Stromal cell of bone marrow (primary cell): ENCODE results near the gene LRSAM1.

ENCODE experiments used
- DNase-seq: peaks from one replicate; pipeline ENCODE4 v3.0.0-alpha.2; 2012; ENCODE audit warnings: low read depth

The LRSAM1 gene

DNA sequence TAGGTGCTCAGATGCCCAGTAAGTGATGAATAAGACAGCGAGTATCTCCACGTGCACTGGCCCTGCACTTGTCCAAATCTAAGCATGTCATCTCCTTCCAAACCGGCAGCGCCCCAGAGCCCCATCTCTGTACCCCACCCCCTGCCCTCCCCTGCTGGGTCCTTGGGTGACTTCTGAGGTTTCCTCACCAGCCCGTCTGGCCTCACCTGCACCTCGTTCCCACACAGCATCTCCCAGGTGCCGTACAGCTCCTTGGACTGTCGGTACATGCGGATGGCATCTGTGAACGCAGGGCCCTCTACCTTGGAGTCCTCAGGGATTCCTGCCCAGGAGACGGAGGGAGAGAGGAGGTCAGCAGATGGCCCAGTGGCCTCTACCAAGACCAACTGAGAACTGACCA is 66.3 kb downstream of the LRSAM1 start:
- DNase-seq: no peak

DNA sequence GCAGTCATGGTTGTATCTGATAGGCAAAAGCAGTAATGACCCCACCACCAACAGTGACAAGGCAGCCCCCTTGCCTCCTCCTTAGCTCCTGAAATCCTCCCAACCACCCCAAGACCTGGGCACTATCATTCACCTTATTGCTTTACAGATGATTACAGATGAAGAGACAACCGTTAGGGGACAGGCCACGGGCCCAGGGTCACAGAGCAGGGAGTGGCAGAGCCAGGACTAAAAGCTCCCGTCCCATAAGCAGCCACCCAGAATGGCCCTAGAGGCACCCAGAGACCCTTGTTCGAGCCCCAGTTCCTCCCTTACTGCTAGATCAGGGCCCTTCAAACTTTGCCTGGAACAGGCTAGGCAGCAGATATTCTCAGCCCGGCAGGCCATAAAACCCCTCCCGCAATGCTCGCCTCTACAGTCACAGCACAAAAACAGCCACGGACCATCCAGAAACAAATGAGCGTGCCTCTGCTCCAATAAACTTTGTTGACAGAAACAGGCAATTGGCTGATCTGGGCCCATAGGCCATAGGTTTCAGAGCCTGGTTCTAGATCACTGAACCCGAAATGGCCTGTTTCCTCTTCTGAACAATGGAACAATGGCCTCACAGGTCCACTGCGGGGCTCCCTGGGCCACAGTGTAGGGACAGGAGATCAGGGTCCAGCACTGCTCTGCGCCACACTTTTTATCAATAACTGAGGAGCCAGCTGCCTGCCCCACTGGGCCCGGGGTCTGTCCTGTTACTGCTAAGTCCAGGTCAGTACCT is 67.0 kb downstream of the LRSAM1 start:
- no peak for DNase-seq

- DNase-seq: peak; percentile 97
Observed at GRCh38 chr9:127519301-127520166, 68.2 kb downstream of the LRSAM1 start.

GRCh38 chr9:127520941-127521918 is 69.9 kb downstream of the LRSAM1 start:
- peak; percentile 51 for DNase-seq

- no peak for DNase-seq
Observed at GRCh38 chr9:127521919-127522304, 70.6 kb downstream of the LRSAM1 start.

- DNase-seq: no peak
Observed at GRCh38 chr9:127522727-127523126, 71.4 kb downstream of the LRSAM1 start.

GRCh38 chr9:127523312-127523851 is 72.1 kb downstream of the LRSAM1 start:
- no peak for DNase-seq

DNA sequence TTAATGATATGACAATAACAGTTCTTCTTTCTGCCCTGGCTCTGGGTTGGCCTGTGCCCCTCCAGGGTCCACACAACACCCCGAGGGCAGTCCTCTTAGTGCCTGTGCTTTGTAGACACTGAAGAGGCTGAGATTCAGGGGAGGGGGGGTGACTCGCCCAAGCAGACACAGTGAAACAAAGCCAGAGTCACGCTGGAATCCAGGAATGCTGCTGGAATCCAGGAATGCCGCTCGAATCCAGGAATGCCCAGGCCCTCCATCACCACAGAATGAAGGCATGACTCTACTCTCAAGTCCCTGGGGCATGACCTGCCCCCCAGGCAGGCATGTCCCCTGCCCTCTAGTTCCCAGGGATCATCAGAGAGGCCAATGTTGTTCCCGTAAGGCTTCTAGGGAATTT is 73.1 kb downstream of the LRSAM1 start:
- no peak for DNase-seq

GRCh38 chr9:127525401-127526188 is 74.3 kb downstream of the LRSAM1 start:
- DNase-seq: no peak

GRCh38 chr9:127526655-127527559 is 75.6 kb downstream of the LRSAM1 start:
- no peak for DNase-seq

DNA sequence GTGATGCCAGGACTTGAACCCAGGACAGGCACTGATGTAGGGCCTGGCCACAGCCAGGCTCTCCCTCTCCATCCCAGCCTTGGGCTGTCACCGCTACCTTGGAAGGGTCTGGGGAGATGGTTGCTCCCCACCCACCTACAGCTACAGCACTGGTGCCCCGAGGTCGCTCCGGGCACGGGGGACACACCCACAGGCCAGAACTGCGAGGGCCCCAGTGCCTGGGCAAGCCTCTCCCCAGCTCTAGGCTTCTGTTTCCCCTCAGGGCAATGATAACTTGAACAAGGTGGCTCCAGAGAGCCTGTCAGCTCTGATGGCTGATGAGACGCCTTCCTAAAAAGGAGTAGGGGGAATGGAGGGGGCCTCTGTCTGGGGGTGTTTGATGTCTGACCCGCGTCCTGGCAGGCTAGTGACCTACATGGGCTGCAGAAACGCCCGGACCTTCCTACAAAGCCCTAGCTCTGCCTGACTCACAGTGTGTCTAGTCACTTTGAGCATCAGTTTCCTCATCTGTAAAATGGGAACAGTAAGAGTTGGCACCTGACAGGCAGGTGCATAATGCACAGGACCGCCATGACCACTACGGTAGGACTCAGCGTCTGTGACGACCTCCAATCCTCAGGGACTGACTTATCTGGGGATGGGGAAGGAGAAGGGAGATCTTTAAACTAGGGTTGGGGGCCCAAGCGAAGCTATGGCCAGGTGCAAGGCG is 76.4 kb downstream of the LRSAM1 start:
- no peak for DNase-seq

DNA sequence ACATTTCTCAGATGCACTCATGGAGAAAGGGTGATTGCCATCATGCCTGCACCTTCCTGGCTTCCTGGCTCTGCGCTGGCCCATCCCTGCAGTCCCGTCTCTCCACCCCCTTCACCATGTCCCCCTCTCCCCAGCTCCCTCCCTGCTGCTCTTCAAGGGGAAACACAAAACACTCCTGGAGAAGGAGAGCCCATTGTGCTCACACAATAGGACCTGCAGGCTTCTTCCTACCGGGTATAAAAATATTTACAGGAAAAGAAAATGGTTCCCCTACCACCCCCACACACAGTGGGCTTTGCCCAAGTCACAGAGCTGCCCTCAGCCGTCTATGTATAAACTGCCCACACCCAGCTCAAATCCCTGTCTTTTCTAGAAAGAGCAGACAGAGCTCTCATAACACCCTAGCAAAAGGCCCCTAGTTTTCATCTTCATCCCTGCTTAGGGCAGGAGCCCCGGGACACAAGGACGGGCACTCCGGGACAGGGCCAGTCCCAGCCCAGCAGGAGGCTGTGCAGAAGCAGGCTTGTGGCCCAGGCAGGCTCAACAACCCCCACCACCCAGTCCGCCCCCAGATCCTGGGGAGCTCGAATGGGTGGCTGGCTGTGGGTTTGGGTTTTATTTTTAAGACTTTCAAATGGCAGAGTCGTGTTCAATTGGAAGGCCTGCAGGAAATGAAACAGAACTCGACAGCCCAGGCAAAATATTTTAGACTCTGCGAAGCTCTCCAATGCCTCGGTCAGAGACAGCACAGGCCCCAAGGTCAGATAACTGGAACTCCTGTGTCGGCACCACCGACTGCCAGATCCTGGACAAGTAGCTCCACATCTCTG is 77.3 kb downstream of the LRSAM1 start:
- no peak for DNase-seq

- no peak for DNase-seq
Observed at GRCh38 chr9:127529671-127530070, 78.4 kb downstream of the LRSAM1 start.

DNA sequence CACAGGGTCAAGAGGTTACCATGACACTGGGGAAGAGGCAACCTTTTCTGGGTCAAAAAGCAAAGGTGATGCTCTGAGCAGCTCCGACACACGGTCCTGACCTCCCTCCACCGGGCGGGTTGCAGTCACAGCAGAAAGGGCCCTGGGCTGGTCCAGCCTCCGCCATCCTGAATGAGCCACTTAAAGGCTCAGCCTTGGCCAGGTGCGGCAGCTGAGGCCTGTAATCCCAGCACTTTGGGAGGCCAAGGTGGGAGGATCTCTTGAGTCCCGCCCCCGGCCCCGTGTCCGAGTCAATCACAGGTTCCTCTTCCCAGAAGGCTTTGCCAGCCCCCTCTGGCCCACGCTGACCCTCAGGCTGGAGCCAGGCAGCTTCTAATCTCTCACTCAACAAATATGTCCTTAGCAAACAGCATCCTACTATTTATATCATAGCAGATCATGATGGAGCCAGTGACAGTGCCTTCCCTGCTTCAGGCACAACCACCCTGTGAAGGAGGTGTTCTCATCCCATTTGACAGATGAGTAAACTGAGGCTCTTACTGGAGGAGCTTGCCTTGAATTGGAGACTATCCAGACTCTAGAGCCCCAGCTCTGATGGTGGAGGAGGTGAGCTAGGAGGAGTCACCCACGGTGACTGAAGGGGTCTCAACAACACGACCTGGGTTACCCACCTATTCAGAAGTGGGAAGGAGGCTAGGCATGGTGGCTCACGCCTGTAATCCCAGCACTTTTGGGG is 79.1 kb downstream of the LRSAM1 start:
- no peak for DNase-seq

GRCh38 chr9:127531676-127532075 is 80.4 kb downstream of the LRSAM1 start:
- DNase-seq: no peak

GRCh38 chr9:127534250-127534906 is 83.1 kb downstream of the LRSAM1 start:
- no peak for DNase-seq

- no peak for DNase-seq
Observed at GRCh38 chr9:127534931-127535330, 83.6 kb downstream of the LRSAM1 start.
